K562 (cell line): ENCODE measurements around the gene MTNR1B. TPM values are rescaled to one million over a fixed set of nuclear protein-coding genes. Genes with fewer than 3 reads are reported as not detected.

ENCODE experiments used
- ATAC-seq: fragments of 200-7000 bp; cut with Tn5 transposase; 3 replicates; pipeline ENCODE4 v1.9.1; 2020; ENCODE audit warnings: moderate library complexity
- BruUV-seq: library from RNA; stranded (reverse); fragments of 400-500 nt; replicated peaks from 2 replicates; lab custom pipeline; 2021; lab: Mats Ljungman, UMichigan
- CTCF ChIA-PET: fragments of 300-600 bp; formaldehyde crosslinking; extraction: SDS; loops from one replicate; lab custom pipeline; 2021; ENCODE audit warnings: low intra/inter-chr PET ratio; lab: Yijun Ruan, JAX
- POLR2A ChIA-PET: fragments of 300-600, 350-650 bp; sonication (Branson Sonifier 250); formaldehyde crosslinking; extraction: SDS; loops from one replicate; lab custom pipeline; 2021; ENCODE audit warnings: antibody characterized with exemption, inconsistent platforms; lab: Yijun Ruan, JAX
- DNase-seq, 4 experiments: peaks; one replicate each; pipeline versions ENCODE4 v3.0.0 to v3.0.0-alpha.2; 2011 to 2018; ENCODE audit warnings: low spot score in 3 of 4, mixed read lengths in 3 of 4; ENCODE audit errors: extremely low read depth in 1 of 4
- FAIRE-seq: peaks from 2 replicates; lab custom pipeline; 2011; peaks lifted over from hg19 to GRCh38; lab: Jason Lieb, UNC
- H2AFZ ChIP-seq: 2 replicates; pipeline ENCODE4 v1.6.0; 2011; ENCODE audit warnings: low read depth, low read length, control low read depth, inconsistent platforms
- H3K27ac ChIP-seq: fragments of 200-600 bp; 3 replicates; pipeline ENCODE4 v1.8.0; 2011; ENCODE audit warnings: low read depth, mild to moderate bottlenecking, control low read depth, inconsistent platforms, low read length, moderate library complexity, mixed read lengths; ENCODE audit errors: extremely low read depth
- H3K27me3 ChIP-seq, 2 experiments: fragments of 300-600 bp in 1 of 2; 2 replicates in 1 of 2; 3 replicates in 1 of 2; pipeline versions ENCODE4 v1.6.0 to v1.8.0; 2011; ENCODE audit warnings: inconsistent platforms in 2 of 2, low read length in 2 of 2, mild to moderate bottlenecking in 1 of 2, mixed read lengths in 1 of 2, moderate library complexity in 1 of 2; ENCODE audit not compliant: control insufficient read depth in 2 of 2, insufficient read depth in 2 of 2
- H3K36me3 ChIP-seq: fragments of 300-600 bp; 3 replicates; pipeline ENCODE4 v1.8.0; 2011; ENCODE audit warnings: mild to moderate bottlenecking, low read length, inconsistent platforms; ENCODE audit not compliant: control insufficient read depth, insufficient read depth
- H3K4me1 ChIP-seq, 2 experiments: fragments of 200-600 bp in 1 of 2; replicated peaks in 1 of 2; 2 replicates in 1 of 2; 3 replicates in 1 of 2; pipeline versions ENCODE4 v1.5.1 to v1.8.0; 2011; ENCODE audit warnings: inconsistent platforms in 2 of 2, low read length in 2 of 2, mild to moderate bottlenecking in 1 of 2, mixed read lengths in 1 of 2, moderate library complexity in 1 of 2; ENCODE audit not compliant: control insufficient read depth in 2 of 2, insufficient read depth in 2 of 2
- H3K4me2 ChIP-seq: 2 replicates; pipeline ENCODE4 v1.6.1; 2011; ENCODE audit warnings: low read length, control low read depth, inconsistent platforms, mixed read lengths; ENCODE audit not compliant: insufficient read depth
- H3K4me3 ChIP-seq: fragments of 200-600 bp; sonication (generic), shearing (Covaris generic); 2 replicates; pipeline ENCODE4 v1.5.1; 2016; ENCODE audit warnings: control low read depth, inconsistent platforms
- H3K79me2 ChIP-seq: fragments of 200-600 bp; 3 replicates; pipeline ENCODE4 v1.8.0; 2011; ENCODE audit warnings: low read length, inconsistent platforms; ENCODE audit not compliant: control insufficient read depth, insufficient read depth
- H3K9ac ChIP-seq, 2 experiments: 2 replicates each; pipeline versions ENCODE4 v1.6.0 to v1.6.1; 2011; ENCODE audit warnings: low read depth in 2 of 2, low read length in 2 of 2, control low read depth in 1 of 2, inconsistent platforms in 1 of 2, mild to moderate bottlenecking in 1 of 2, mixed read lengths in 1 of 2; ENCODE audit not compliant: insufficient read depth in 1 of 2
- H3K9me1 ChIP-seq: one replicate; pipeline ENCODE4 v1.6.0; 2011; ENCODE audit warnings: inconsistent platforms, mild to moderate bottlenecking, low read length, moderate library complexity; ENCODE audit not compliant: control insufficient read depth, insufficient read depth
- H3K9me3 ChIP-seq: replicated peaks from 2 replicates; pipeline ENCODE4 v1.5.1; 2011; ENCODE audit warnings: low read depth, low read length, inconsistent platforms; ENCODE audit not compliant: control insufficient read depth, insufficient read depth
- H4K20me1 ChIP-seq: replicated peaks from 2 replicates; pipeline ENCODE4 v1.6.1; 2011; ENCODE audit warnings: low read length, inconsistent platforms, mixed read lengths; ENCODE audit not compliant: control insufficient read depth, insufficient read depth
- ARID1B ChIP-seq: fragments of 450-650 bp; IDR thresholded peaks from 2 replicates; pipeline ENCODE4 v1.6.1; 2016; ENCODE audit warnings: antibody characterized with exemption, mild to moderate bottlenecking, inconsistent platforms
- CBFA2T2 ChIP-seq: fragments of 450-650 bp; conservative IDR thresholded peaks from 2 replicates; pipeline ENCODE4 v1.6.1; 2017; ENCODE audit warnings: mild to moderate bottlenecking
- DACH1 ChIP-seq: fragments of 450-650 bp; IDR thresholded peaks from 2 replicates; pipeline ENCODE4 v1.6.1; 2018; ENCODE audit not compliant: partially characterized antibody
- ETV6 ChIP-seq, 3 experiments: fragments of 150-350 bp in 1 of 3; sonication (generic) in 1 of 3; formaldehyde crosslinking in 1 of 3; IDR thresholded peaks; 2 replicates each; pipeline versions ENCODE4 v1.6.1 to v1.8.0; 2014 to 2022; ENCODE audit warnings: borderline replicate concordance in 2 of 3, low read depth in 2 of 3, antibody characterized with exemption in 1 of 3, low read length in 1 of 3, mild to moderate bottlenecking in 1 of 3, missing genetic modification reagents in 1 of 3
- FOSL1 ChIP-seq: fragments of 200-800 bp; sonication (Bioruptor generic); conservative IDR thresholded peaks from 2 replicates; pipeline ENCODE4 v1.6.1; 2016; ENCODE audit warnings: missing genetic modification characterization, missing compliant biosample characterization
- JUN ChIP-seq, 2 experiments: sonication (generic) in 1 of 2; formaldehyde crosslinking in 1 of 2; IDR thresholded peaks; 2 replicates each; pipeline versions ENCODE4 v1.6.1 to v1.8.0; 2012 to 2022; ENCODE audit warnings: borderline replicate concordance in 2 of 2, mild to moderate bottlenecking in 2 of 2, improper control_type of control experiment in 1 of 2, low read depth in 1 of 2, low read length in 1 of 2, missing genetic modification reagents in 1 of 2
- MAFF ChIP-seq: IDR thresholded peaks from 2 replicates; pipeline ENCODE4 v1.6.1; 2012; ENCODE audit warnings: low read length, improper control_type of control experiment
- MEIS2 ChIP-seq: fragments of 450-650 bp; IDR thresholded peaks from 2 replicates; pipeline ENCODE4 v1.6.1; 2014; ENCODE audit warnings: mild to moderate bottlenecking; ENCODE audit not compliant: partially characterized antibody
- NFIC ChIP-seq: fragments of 450-650 bp; IDR thresholded peaks from 2 replicates; pipeline ENCODE4 v1.6.1; 2017; ENCODE audit warnings: mild to moderate bottlenecking, inconsistent platforms
- NFIX ChIP-seq: fragments of 250-450 bp; sonication (Bioruptor Pico); IDR thresholded peaks from 2 replicates; pipeline ENCODE4 v1.4.0; 2020; ENCODE audit warnings: low read depth, mild to moderate bottlenecking, moderate library complexity
- NR2F6 ChIP-seq: fragments of 450-650 bp; formaldehyde crosslinking; IDR thresholded peaks from 2 replicates; pipeline ENCODE4 v1.4.0; 2020; ENCODE audit warnings: mild to moderate bottlenecking
- RBFOX2 ChIP-seq: fragments of 200-400 bp; formaldehyde crosslinking; IDR thresholded peaks from 2 replicates; pipeline ENCODE4 v1.6.1; 2017; ENCODE audit warnings: low read depth, mild to moderate bottlenecking, low read length, moderate library complexity
- RCOR1 ChIP-seq, 2 experiments: IDR thresholded peaks; 2 replicates each; pipeline ENCODE4 v1.6.1; 2012; ENCODE audit warnings: low read depth in 2 of 2, low read length in 2 of 2, borderline replicate concordance in 1 of 2, improper control_type of control experiment in 1 of 2
- RNF2 ChIP-seq: sonication (generic); IDR thresholded peaks from 2 replicates; pipeline ENCODE4 v1.6.1; 2016
- SMAD4 ChIP-seq: fragments of 250-450 bp; sonication (Bioruptor Pico); conservative IDR thresholded peaks from 2 replicates; pipeline ENCODE4 v1.8.0; 2021; ENCODE audit warnings: inconsistent platforms, mild to moderate bottlenecking, moderate library complexity
- SMC3 ChIP-seq: conservative IDR thresholded peaks from 2 replicates; pipeline ENCODE4 v1.6.1; 2011; ENCODE audit warnings: low read depth, low read length, improper control_type of control experiment; ENCODE audit not compliant: insufficient read depth
- SPI1 ChIP-seq: IDR thresholded peaks from 2 replicates; pipeline ENCODE4 v1.6.1; 2011; ENCODE audit warnings: low read depth, low read length, control low read depth, borderline replicate concordance
- TAL1 ChIP-seq: fragments of 450-650 bp; IDR thresholded peaks from 2 replicates; pipeline ENCODE4 v1.6.1; 2016; ENCODE audit warnings: mild to moderate bottlenecking
- ZFP1 ChIP-seq: fragments of 450-650 bp; formaldehyde crosslinking; IDR thresholded peaks from 2 replicates; pipeline ENCODE4 v1.4.0; 2020; ENCODE audit warnings: mild to moderate bottlenecking, mixed read lengths
- ZFPM2 ChIP-seq: fragments of 250-450 bp; sonication (Bioruptor Pico); IDR thresholded peaks from 2 replicates; pipeline ENCODE4 v1.5.1; 2022; ENCODE audit warnings: mild to moderate bottlenecking
- ZZZ3 ChIP-seq: fragments of 450-650 bp; IDR thresholded peaks from 2 replicates; pipeline ENCODE4 v1.6.1; 2016; ENCODE audit warnings: antibody characterized with exemption, mild to moderate bottlenecking, moderate library complexity
- WGBS: fragments of 100-300 bp; shearing (Covaris generic); methylation state at CpG from one replicate; pipeline ENCODE4 v1.1.6; 2016; ENCODE audit warnings: low coverage, mixed read lengths; ENCODE audit not compliant: insufficient coverage; ENCODE audit errors: missing lambda C conversion rate; 5-methylcytosine and 5-hydroxymethylcytosine counted together
- in situ Hi-C: fragments of 300-500 bp; cut with MboI; formaldehyde crosslinking; loops from 4 replicates; pipeline ENCODE4 v1.15.0; 2018; ENCODE audit warnings: inconsistent platforms, mixed read lengths
- intact Hi-C: fragments of 100-400 bp; cut with micrococcal nuclease; formaldehyde crosslinking; loops from 2 replicates; pipeline ENCODE4 v1.14.2; 2022
- polyA plus RNA-seq, 8 experiments: library from polyadenylated mRNA; depleted of rRNA in 4 of 8; stranded (reverse) in 5 of 8; unstranded in 3 of 8; fragments of >200 nt; fragmentation: Nextera tagmentation in 2 of 8; fragmentation: Illumina TruSeq in 1 of 8; extraction: Ambion mirVana in 2 of 8; extraction: Trizol in 1 of 8; gene quantifications; 2 replicates each; pipeline versions ENCODE4 v1.2.1 to v1.2.3, GENCODE V29; 2011 to 2014; ENCODE audit warnings: inconsistent platforms in 1 of 8, missing spikeins in 1 of 8
- total RNA-seq, 7 experiments: library from RNA; depleted of rRNA in 6 of 7; stranded (reverse); fragments of >200 nt in 6 of 7; fragmentation: Illumina TruSeq in 2 of 7; extraction: Trizol in 2 of 7; gene quantifications; 2 replicates each; pipeline versions ENCODE4 v1.2.1 to v1.2.3, GENCODE V29; 2011 to 2021; ENCODE audit warnings: low replicate concordance in 1 of 7
- TF ChIP-seq, protein P1 (sequence below): sonication (generic); formaldehyde crosslinking; IDR thresholded peaks from 2 replicates; pipeline ENCODE4 v1.8.0; 2022; ENCODE audit warnings: missing genetic modification reagents, mild to moderate bottlenecking, moderate library complexity, borderline replicate concordance

MTNR1B gene
- total and polyA plus RNA-seq, 9 of the 15 experiments (the other 6 are each of a cell fraction or from before 2014, with no cell fraction given), result not detected

DNA sequence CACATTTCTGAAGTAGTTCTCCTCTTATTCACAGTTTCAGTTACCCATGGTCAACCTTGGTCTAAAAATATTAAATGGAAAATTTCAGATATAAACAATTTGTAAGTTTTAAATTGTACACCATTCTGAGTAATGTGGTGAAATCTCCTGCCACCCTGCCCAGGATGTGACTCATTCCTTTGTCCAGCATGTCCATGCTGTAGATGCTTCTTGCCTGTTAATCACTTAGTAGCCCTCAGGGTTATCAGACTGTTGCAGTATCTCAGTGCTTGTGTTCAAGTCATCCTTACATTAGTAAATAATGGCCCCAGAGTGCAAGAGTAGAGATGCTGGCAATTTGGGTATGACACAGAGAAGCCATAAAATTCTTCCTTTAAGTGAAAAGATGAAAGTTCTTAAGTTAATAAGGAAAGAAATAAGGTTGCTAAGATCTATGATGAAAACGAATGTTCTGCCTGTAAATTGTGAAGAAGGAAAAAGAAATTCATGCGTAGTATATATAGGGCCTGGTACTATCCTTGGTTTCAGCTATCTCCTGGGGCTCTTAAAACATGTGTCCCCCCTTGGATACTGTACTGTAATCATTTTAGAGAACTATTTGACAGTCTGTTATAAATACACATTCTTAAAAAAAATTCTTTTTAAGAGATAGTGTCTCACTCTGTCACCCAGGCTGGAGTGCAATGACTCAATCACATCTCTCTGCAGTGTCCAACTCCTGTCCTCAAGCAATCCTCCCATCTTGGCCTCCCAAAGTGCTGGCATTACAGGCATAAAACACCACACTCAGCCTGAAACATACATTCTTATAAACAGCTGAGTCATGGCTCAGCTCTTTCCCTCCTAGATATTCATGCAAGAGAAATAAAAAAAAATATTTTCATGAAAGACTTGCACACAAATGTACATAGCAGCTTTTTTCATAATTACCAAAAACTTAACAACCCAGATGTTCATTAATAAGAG is 31.3 kb downstream of the MTNR1B start:
- H3K27ac ChIP-seq, result peak overlapping the region; percentile 72
- no peak overlapping the region for H3K4me3 ChIP-seq
- no peaks in the 10 kb centered on the region for H3K9me3 ChIP-seq
- no peaks in the 10 kb centered on the region for H3K9me1 ChIP-seq
- H3K79me2 ChIP-seq, result no peaks in the 10 kb centered on the region
- ATAC-seq, result peak; percentile 94
- peak; percentile 88 for FAIRE-seq
- in situ Hi-C loops (no loop called here), intact Hi-C loops (no loop called here)
- peak overlapping the region; percentile 52 for H2AFZ ChIP-seq
- H3K4me2 ChIP-seq, result no peak overlapping the region
- BruUV-seq, result no TSS peak
- no peaks in the 10 kb centered on the region for H4K20me1 ChIP-seq
- CTCF ChIA-PET, result no interaction called here
- peak overlapping the region in 1 of 2 experiments; percentile 49; a peak in 2 of 4 replicates for H3K9ac ChIP-seq
- H3K36me3 ChIP-seq, result no peaks in the 10 kb centered on the region
- H3K27me3 ChIP-seq, result no peaks in the 10 kb centered on the region
- H3K4me1 ChIP-seq, result peaks cover 0 to 4% of the 10 kb centered on the region in 2 experiments; a peak in 2 of 5 replicates
- peak in 2 of 4 experiments; percentile 53 to 74 for DNase-seq
- POLR2A ChIA-PET, result interaction anchor here (1.6 kb wide), 1 partner anchor 17 kb away, joined by 5 read pairs; no protein-coding TSS in a partner anchor
- 6% methylated on average over 2 of the region's 2 CpGs for WGBS
- TF ChIP-seq ZFPM2 (no peak), NFIC (peak; percentile 18; the same call in 1 of the 2 replicates), MEIS2 (peak; percentile 42), RNF2 (peak; percentile 42; the same call in 1 of the 2 replicates), FOSL1 (tag) (peak; percentile 96), NFIX (no peak), SMC3 (no peak), MAFF (peak; percentile 73), ETV6 (IDR thresholded peaks at IDR 0.05; ENCODE audit: borderline replicate concordance in 1 of 2, low read depth in 2 of 2, low read length in 1 of 2) (no peak), ETV6 (CRISPR knock-in tag; IDR thresholded peaks at IDR 0.05; ENCODE audit: borderline replicate concordance) (no peak), ZFP1 (CRISPR knock-in tag) (no peak), JUN (IDR thresholded peaks at IDR 0.05; ENCODE audit: borderline replicate concordance, low read depth, low read length) (peak; percentile 61; the same call in 1 of the 2 replicates), JUN (CRISPR knock-in tag; IDR thresholded peaks at IDR 0.05; ENCODE audit: borderline replicate concordance) (no peak), SMAD4 (CRISPR knock-in tag) (0 out of 2 replicates have a peak, but pooled peaks have one; percentile 11), CBFA2T2 (peak; percentile 76), NR2F6 (CRISPR knock-in tag) (no peak), RCOR1 (IDR thresholded peaks at IDR 0.05; ENCODE audit: borderline replicate concordance in 1 of 2, low read depth in 2 of 2, low read length in 2 of 2) (peak in 1 of 2 experiments; percentile 61; a peak in 1 of 4 replicates), SPI1 (no peak), DACH1 (peak; percentile 51), ZZZ3 (no peak), TAL1 (peak; percentile 67), RBFOX2 (no peak), ARID1B (peak; percentile 89)
- TF ChIP-seq, protein P1, sequence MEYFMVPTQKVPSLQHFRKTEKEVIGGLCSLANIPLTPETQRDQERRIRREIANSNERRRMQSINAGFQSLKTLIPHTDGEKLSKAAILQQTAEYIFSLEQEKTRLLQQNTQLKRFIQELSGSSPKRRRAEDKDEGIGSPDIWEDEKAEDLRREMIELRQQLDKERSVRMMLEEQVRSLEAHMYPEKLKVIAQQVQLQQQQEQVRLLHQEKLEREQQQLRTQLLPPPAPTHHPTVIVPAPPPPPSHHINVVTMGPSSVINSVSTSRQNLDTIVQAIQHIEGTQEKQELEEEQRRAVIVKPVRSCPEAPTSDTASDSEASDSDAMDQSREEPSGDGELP, result no peak
